Activated CD4-positive, alpha-beta T cell treated with anti-CD3 and anti-CD28 coated beads, Interleukin-2, Interleukin-4, amounts not matched to agents 100 ng/mL and 50 ng/mL, durations not matched to agents 16 hours and 8 hours (primary cell): ENCODE measurements around the gene SHCBP1L.

Experiments used
- DNase-seq: peaks from one replicate; pipeline ENCODE4 v3.0.0-alpha.2; 2020; ENCODE audit warnings: low spot score

The SHCBP1L gene

GRCh38 chr1:182890927-182891610, 61.9 kb downstream of the SHCBP1L start:
- DNase-seq, result no peak

GRCh38 chr1:182889997-182890396, 63.0 kb downstream of the SHCBP1L start:
- DNase-seq, result peak; percentile 48

GRCh38 chr1:182888736-182889531, 64.0 kb downstream of the SHCBP1L start:
- DNase-seq, result no peak

- no peak for DNase-seq
These were observed 66.0 kb downstream of the SHCBP1L start for GRCh38 chr1:182886985-182887384.

- no peak for DNase-seq
These were observed 67.4 kb downstream of the SHCBP1L start for GRCh38 chr1:182885591-182885990.

- DNase-seq, result no peak
These were observed 68.1 kb downstream of the SHCBP1L start for GRCh38 chr1:182884872-182885271.

GRCh38 chr1:182877842-182878241, 75.1 kb downstream of the SHCBP1L start:
- peak; percentile 15 for DNase-seq

- no peak for DNase-seq
These were observed 75.6 kb downstream of the SHCBP1L start for GRCh38 chr1:182877331-182877730.

GRCh38 chr1:182875889-182876288, 77.1 kb downstream of the SHCBP1L start:
- no peak for DNase-seq

- DNase-seq, result no peak
These were observed 80.1 kb downstream of the SHCBP1L start for GRCh38 chr1:182872881-182873280.

- DNase-seq, result no peak
These were observed 83.7 kb downstream of the SHCBP1L start for GRCh38 chr1:182869241-182869666.

- DNase-seq, result no peak
These were observed 85.1 kb downstream of the SHCBP1L start for GRCh38 chr1:182867861-182868260.

- no peak for DNase-seq
These were observed 89.0 kb downstream of the SHCBP1L start for GRCh38 chr1:182863940-182864339.

- DNase-seq, result no peak
These were observed 90.1 kb downstream of the SHCBP1L start for GRCh38 chr1:182862827-182863226.

GRCh38 chr1:182861994-182862393, 91.0 kb downstream of the SHCBP1L start:
- peak; percentile 28 for DNase-seq

GRCh38 chr1:182860658-182861057, 92.3 kb downstream of the SHCBP1L start:
- DNase-seq, result no peak

GRCh38 chr1:182857212-182857611, 95.8 kb downstream of the SHCBP1L start:
- DNase-seq, result no peak

- no peak for DNase-seq
These were observed 97.1 kb downstream of the SHCBP1L start for GRCh38 chr1:182855911-182856310.

- DNase-seq, result peak; percentile 22
These were observed 101.1 kb downstream of the SHCBP1L start for GRCh38 chr1:182851825-182852224.

- DNase-seq, result no peak
These were observed 102.6 kb downstream of the SHCBP1L start for GRCh38 chr1:182850319-182850718.
